OCI-LY1 (cell line): ENCODE measurements around the gene ADK.

ENCODE experiments used
- H2AFZ ChIP-seq: fragments of 200-600 bp; sonication (generic), shearing (Covaris generic); 2 replicates; pipeline ENCODE4 v1.6.0; 2014; ENCODE audit warnings: antibody characterized with exemption, mild to moderate bottlenecking, low read length
- H3F3A ChIP-seq: fragments of 200-600 bp; sonication (generic), shearing (Covaris generic); 2 replicates; pipeline ENCODE4 v1.6.0; 2014; ENCODE audit warnings: mild to moderate bottlenecking, antibody characterized with exemption, low read length, moderate library complexity; ENCODE audit not compliant: insufficient read depth
- H3K27ac ChIP-seq: fragments of 200-600 bp; sonication (generic); 2 replicates; pipeline ENCODE4 v1.5.1; 2014; ENCODE audit warnings: low read length, mixed run types, mild to moderate bottlenecking, low read depth; ENCODE audit not compliant: poor library complexity, severe bottlenecking
- H3K27me3 ChIP-seq: fragments of 200-600 bp; sonication (generic); 2 replicates; pipeline ENCODE4 v1.6.0; 2014; ENCODE audit warnings: antibody characterized with exemption, mild to moderate bottlenecking, low read length, moderate library complexity; ENCODE audit not compliant: insufficient read depth
- H3K36me3 ChIP-seq: fragments of 200-600 bp; sonication (generic); 2 replicates; pipeline ENCODE4 v1.6.1; 2014; ENCODE audit warnings: mild to moderate bottlenecking, antibody characterized with exemption, low read length, moderate library complexity, mixed read lengths; ENCODE audit not compliant: insufficient read depth
- H3K4me1 ChIP-seq: fragments of 200-600 bp; sonication (generic); 2 replicates; pipeline ENCODE4 v1.5.1; 2014; ENCODE audit warnings: mild to moderate bottlenecking, low read length, moderate library complexity; ENCODE audit not compliant: insufficient read depth, severe bottlenecking
- H3K4me2 ChIP-seq: fragments of 200-600 bp; sonication (generic), shearing (Covaris generic); 2 replicates; pipeline ENCODE4 v1.6.1; 2014; ENCODE audit warnings: low read length
- H3K4me3 ChIP-seq: fragments of 200-600 bp; sonication (generic); 2 replicates; pipeline ENCODE4 v1.5.1; 2014; ENCODE audit warnings: low read length, low read depth, mild to moderate bottlenecking, mixed read lengths; ENCODE audit not compliant: poor library complexity, severe bottlenecking
- H3K79me2 ChIP-seq: fragments of 200-600 bp; shearing (Covaris generic); 2 replicates; pipeline ENCODE4 v1.6.1; 2016; ENCODE audit warnings: mixed run types, low read length, mixed read lengths; ENCODE audit not compliant: insufficient read depth
- H3K9ac ChIP-seq: fragments of 200-600 bp; sonication (generic), shearing (Covaris generic); 2 replicates; pipeline ENCODE4 v1.6.1; 2014; ENCODE audit warnings: mild to moderate bottlenecking, low read length, mixed read lengths
- H3K9me2 ChIP-seq: fragments of 200-600 bp; sonication (generic), shearing (Covaris generic); 2 replicates; pipeline ENCODE4 v1.6.1; 2014; ENCODE audit warnings: low read depth, mild to moderate bottlenecking, low read length, mixed read lengths
- H3K9me3 ChIP-seq: fragments of 200-600 bp; shearing (Covaris generic); 2 replicates; pipeline ENCODE4 v1.6.1; 2014; ENCODE audit warnings: low read length, mixed read lengths
- H4K20me1 ChIP-seq: fragments of 200-600 bp; sonication (generic), shearing (Covaris generic); 2 replicates; pipeline ENCODE4 v1.6.0; 2016; ENCODE audit warnings: mild to moderate bottlenecking, low read length; ENCODE audit not compliant: insufficient read depth
- CTCF ChIP-seq: fragments of 200-600 bp; sonication (generic), shearing (Covaris generic); IDR thresholded peaks from 2 replicates; pipeline ENCODE4 v1.5.1; 2017; ENCODE audit warnings: mild to moderate bottlenecking, antibody characterized with exemption, low read length, moderate library complexity, mixed read lengths
- EZH2 ChIP-seq: fragments of 200-600 bp; sonication (generic), shearing (Covaris generic); IDR thresholded peaks from 2 replicates; pipeline ENCODE4 v1.8.0; 2017; ENCODE audit warnings: borderline replicate concordance, mixed run types, mild to moderate bottlenecking, antibody characterized with exemption, low read length, moderate library complexity, mixed read lengths

ADK gene

GRCh38 chr10:74690393-74690792 lies 539.4 kb downstream of the ADK start:
- no peaks in the 10 kb centered on the region for H3K9me2 ChIP-seq

GRCh38 chr10:74691164-74691563 lies 540.1 kb downstream of the ADK start:
- peaks cover 3% of the 10 kb centered on the region; the same call in 1 of the 2 replicates for H3F3A ChIP-seq
- no peaks in the 10 kb centered on the region for H3K79me2 ChIP-seq
- no peaks in the 10 kb centered on the region for H3K9me3 ChIP-seq
- peaks cover 12% of the 10 kb centered on the region; the same call in 1 of the 2 replicates for H3K36me3 ChIP-seq
- H3K4me2 ChIP-seq: no peak overlapping the region
- TF ChIP-seq EZH2: no peak
- TF ChIP-seq CTCF: no peak
- no peak overlapping the region for H3K9ac ChIP-seq
- H3K27ac ChIP-seq: no peak overlapping the region
- no peaks in the 10 kb centered on the region for H3K4me1 ChIP-seq
- no peak overlapping the region for H2AFZ ChIP-seq
- no peak overlapping the region for H3K4me3 ChIP-seq
- no peaks in the 10 kb centered on the region for H3K27me3 ChIP-seq
- no peaks in the 10 kb centered on the region for H3K9me2 ChIP-seq
- H4K20me1 ChIP-seq: no peaks in the 10 kb centered on the region

More at GRCh38 chr10:74690393-74690792, 539.4 kb downstream of the ADK start:
- Histone ChIP-seq H3F3A (peaks cover 3% of the 10 kb centered on the region; the same call in 1 of the 2 replicates), H3K79me2 (no peaks in the 10 kb centered on the region), H3K4me3 (no peak overlapping the region), H3K36me3 (peaks cover 12% of the 10 kb centered on the region; the same call in 1 of the 2 replicates), H3K27me3 (no peaks in the 10 kb centered on the region), H3K27ac (no peak overlapping the region), H4K20me1 (no peaks in the 10 kb centered on the region), H3K9ac (no peak overlapping the region), H3K4me1 (no peaks in the 10 kb centered on the region), H3K9me3 (no peaks in the 10 kb centered on the region), H3K4me2 (no peak overlapping the region), H2AFZ (no peak overlapping the region)
- TF ChIP-seq CTCF: no peak
- TF ChIP-seq EZH2: no peak

GRCh38 chr10:74704629-74705357 lies 553.8 kb downstream of the ADK start:
- H3K4me3 ChIP-seq: no peak overlapping the region
- no peak for TF ChIP-seq EZH2
- no peak for TF ChIP-seq CTCF
- no peak overlapping the region for H3K9ac ChIP-seq
- no peak overlapping the region for H3K4me2 ChIP-seq
- no peaks in the 10 kb centered on the region for H4K20me1 ChIP-seq
- peaks cover 4% of the 10 kb centered on the region; the same call in 1 of the 2 replicates for H3K36me3 ChIP-seq
- H3K9me2 ChIP-seq: no peaks in the 10 kb centered on the region
- H3K9me3 ChIP-seq: no peaks in the 10 kb centered on the region
- H3F3A ChIP-seq: no peaks in the 10 kb centered on the region
- no peaks in the 10 kb centered on the region for H3K4me1 ChIP-seq
- H3K27ac ChIP-seq: no peak overlapping the region
- H3K79me2 ChIP-seq: no peaks in the 10 kb centered on the region
- H2AFZ ChIP-seq: no peak overlapping the region
- no peaks in the 10 kb centered on the region for H3K27me3 ChIP-seq
